ENCODE measurements around the gene REXO4.
"Not testable (repeated sequence)": the region's sequence is repeated elsewhere in the genome, so short reads cannot be mapped to it uniquely, and the experiment has no call there.

- TF ChIP-seq CTCF, POLR2A (IDR thresholded peaks at IDR 0.05): not testable (repeated sequence)
Measured at GRCh38 chr9:133392308-133392707, 25.5 kb downstream of the REXO4 start.

All from esophagus squamous epithelium (tissue), 4 donors.